Stimulated activated naive CD8-positive, alpha-beta T cell treated with anti-CD3 and anti-CD28 coated beads, Interleukin-15, Interleukin-2, amounts not matched to agents 100 ng/mL and 50 ng/mL, for 24 hours (primary cell): ENCODE data around the gene RTL1.

Experiments used
- H3K27ac Mint-ChIP-seq: one replicate; pipeline ENCODE4 v1.8.0; 2021; ENCODE audit warnings: mild to moderate bottlenecking, mixed read lengths
- H3K27me3 Mint-ChIP-seq: one replicate; pipeline ENCODE4 v1.8.0; 2021; ENCODE audit warnings: mixed read lengths
- H3K36me3 Mint-ChIP-seq: one replicate; pipeline ENCODE4 v1.8.0; 2021; ENCODE audit warnings: low read depth, mixed read lengths
- H3K4me1 Mint-ChIP-seq: one replicate; pipeline ENCODE4 v1.8.0; 2021; ENCODE audit warnings: low read depth, mixed read lengths
- H3K4me3 Mint-ChIP-seq: one replicate; pipeline ENCODE4 v1.8.0; 2021; ENCODE audit warnings: mild to moderate bottlenecking, mixed read lengths
- H3K9me3 Mint-ChIP-seq: one replicate; pipeline ENCODE4 v1.8.0; 2021; ENCODE audit warnings: mixed read lengths

RTL1 gene

GRCh38 chr14:100857923-100858837 lies 45.3 kb downstream of the RTL1 start:
- H3K27ac Mint-ChIP-seq = no peak overlapping the region
- no peaks in the 10 kb centered on the region for H3K4me1 Mint-ChIP-seq
- H3K9me3 Mint-ChIP-seq = no peaks in the 10 kb centered on the region
- H3K4me3 Mint-ChIP-seq = no peak overlapping the region
- H3K27me3 Mint-ChIP-seq = no peaks in the 10 kb centered on the region
- H3K36me3 Mint-ChIP-seq = no peaks in the 10 kb centered on the region

- no peaks in the 10 kb centered on the region for H3K27me3 Mint-ChIP-seq
- H3K4me3 Mint-ChIP-seq = no peak overlapping the region
- no peaks in the 10 kb centered on the region for H3K9me3 Mint-ChIP-seq
- no peaks in the 10 kb centered on the region for H3K4me1 Mint-ChIP-seq
- no peaks in the 10 kb centered on the region for H3K36me3 Mint-ChIP-seq
- no peak overlapping the region for H3K27ac Mint-ChIP-seq
Measured at GRCh38 chr14:100857233-100857922, 46.1 kb downstream of the RTL1 start.

- Mint-ChIP-seq H3K27ac (no peak overlapping the region), H3K4me1 (no peaks in the 10 kb centered on the region), H3K27me3 (no peaks in the 10 kb centered on the region), H3K36me3 (no peaks in the 10 kb centered on the region), H3K9me3 (no peaks in the 10 kb centered on the region), H3K4me3 (no peak overlapping the region)
Measured at GRCh38 chr14:100856056-100856950, 47.2 kb downstream of the RTL1 start.

- no peaks in the 10 kb centered on the region for H3K9me3 Mint-ChIP-seq
- H3K27me3 Mint-ChIP-seq = no peaks in the 10 kb centered on the region
- no peak overlapping the region for H3K4me3 Mint-ChIP-seq
- no peaks in the 10 kb centered on the region for H3K4me1 Mint-ChIP-seq
- no peak overlapping the region for H3K27ac Mint-ChIP-seq
- no peaks in the 10 kb centered on the region for H3K36me3 Mint-ChIP-seq
Measured at GRCh38 chr14:100855256-100855930, 48.1 kb downstream of the RTL1 start.

- Mint-ChIP-seq H3K27me3 (no peaks in the 10 kb centered on the region), H3K4me1 (no peaks in the 10 kb centered on the region), H3K9me3 (no peaks in the 10 kb centered on the region), H3K27ac (no peak overlapping the region), H3K36me3 (no peaks in the 10 kb centered on the region), H3K4me3 (no peak overlapping the region)
Measured at GRCh38 chr14:100854435-100854834, 49.1 kb downstream of the RTL1 start.

- H3K4me1 Mint-ChIP-seq = no peaks in the 10 kb centered on the region
- no peak overlapping the region for H3K4me3 Mint-ChIP-seq
- H3K9me3 Mint-ChIP-seq = no peaks in the 10 kb centered on the region
- no peak overlapping the region for H3K27ac Mint-ChIP-seq
- no peaks in the 10 kb centered on the region for H3K27me3 Mint-ChIP-seq
- no peaks in the 10 kb centered on the region for H3K36me3 Mint-ChIP-seq
Measured at GRCh38 chr14:100851946-100852620, 51.4 kb downstream of the RTL1 start.

- Mint-ChIP-seq H3K27ac (no peak overlapping the region), H3K4me3 (no peak overlapping the region), H3K9me3 (no peaks in the 10 kb centered on the region), H3K4me1 (no peaks in the 10 kb centered on the region), H3K36me3 (no peaks in the 10 kb centered on the region), H3K27me3 (no peaks in the 10 kb centered on the region)
Measured at GRCh38 chr14:100851586-100851916, 52.0 kb downstream of the RTL1 start.

- no peak overlapping the region for H3K27ac Mint-ChIP-seq
- no peaks in the 10 kb centered on the region for H3K36me3 Mint-ChIP-seq
- H3K9me3 Mint-ChIP-seq = no peaks in the 10 kb centered on the region
- H3K4me3 Mint-ChIP-seq = no peak overlapping the region
- H3K4me1 Mint-ChIP-seq = no peaks in the 10 kb centered on the region
- no peaks in the 10 kb centered on the region for H3K27me3 Mint-ChIP-seq
Measured at GRCh38 chr14:100850841-100851585, 52.5 kb downstream of the RTL1 start.

- H3K27me3 Mint-ChIP-seq = no peaks in the 10 kb centered on the region
- H3K36me3 Mint-ChIP-seq = no peaks in the 10 kb centered on the region
Measured at GRCh38 chr14:100849115-100849781, 54.3 kb downstream of the RTL1 start.

GRCh38 chr14:100846309-100846859 lies 57.1 kb downstream of the RTL1 start:
- Mint-ChIP-seq H3K27ac (no peak overlapping the region), H3K36me3 (no peaks in the 10 kb centered on the region), H3K27me3 (no peaks in the 10 kb centered on the region), H3K9me3 (no peaks in the 10 kb centered on the region), H3K4me1 (peaks cover 6% of the 10 kb centered on the region), H3K4me3 (no peak overlapping the region)

More at GRCh38 chr14:100849115-100849781, 54.3 kb downstream of the RTL1 start:
- no peak overlapping the region for H3K4me3 Mint-ChIP-seq
- no peak overlapping the region for H3K27ac Mint-ChIP-seq
- no peaks in the 10 kb centered on the region for H3K9me3 Mint-ChIP-seq
- peaks cover 3% of the 10 kb centered on the region for H3K4me1 Mint-ChIP-seq

- no peaks in the 10 kb centered on the region for H3K9me3 Mint-ChIP-seq
- no peak overlapping the region for H3K27ac Mint-ChIP-seq
- H3K4me1 Mint-ChIP-seq = peaks cover 6% of the 10 kb centered on the region
- no peak overlapping the region for H3K4me3 Mint-ChIP-seq
- H3K36me3 Mint-ChIP-seq = no peaks in the 10 kb centered on the region
- no peaks in the 10 kb centered on the region for H3K27me3 Mint-ChIP-seq
Measured at GRCh38 chr14:100845341-100845740, 58.2 kb downstream of the RTL1 start.

- H3K27me3 Mint-ChIP-seq = no peaks in the 10 kb centered on the region
- H3K36me3 Mint-ChIP-seq = no peaks in the 10 kb centered on the region
- H3K27ac Mint-ChIP-seq = no peak overlapping the region
- no peak overlapping the region for H3K4me3 Mint-ChIP-seq
- no peaks in the 10 kb centered on the region for H3K9me3 Mint-ChIP-seq
- H3K4me1 Mint-ChIP-seq = peaks cover 6% of the 10 kb centered on the region
Measured at GRCh38 chr14:100844846-100845245, 58.7 kb downstream of the RTL1 start.

- Mint-ChIP-seq H3K27me3 (no peaks in the 10 kb centered on the region), H3K36me3 (no peaks in the 10 kb centered on the region), H3K27ac (peak overlapping the region; percentile 27), H3K4me1 (peaks cover 6% of the 10 kb centered on the region), H3K4me3 (no peak overlapping the region), H3K9me3 (no peaks in the 10 kb centered on the region)
Measured at GRCh38 chr14:100844421-100844820, 59.1 kb downstream of the RTL1 start.
